ENCODE results near the gene COL8A2.

Gene COL8A2

GRCh38 chr1:36128905-36129206, 3.8 kb upstream of the COL8A2 start (continued):
- TF ChIP-seq ZNF169 (tag by site-specific recombination; IDR thresholded peaks at IDR 0.05) (no peak), ZNF561 (tag by site-specific recombination; IDR thresholded peaks at IDR 0.05; ENCODE audit: borderline replicate concordance) (no peak), SP2 (tag by site-specific recombination; IDR thresholded peaks at IDR 0.05) (no peak)

GRCh38 chr1:36128126-36128904, 3.3 kb upstream of the COL8A2 start:
- ChIA-PET CTCF (interaction anchor here (0.6 to 1.8 kb wide), 5 partner anchors 17 to 94 kb away, joined by 3 to 6 read pairs (median 5); no protein-coding TSS in a partner anchor), POLR2A (interaction anchor here (1.2 kb wide), 1 partner anchor 21 kb away, joined by 5 read pairs; the partner anchor contains the start of gene TRAPPC3)
- Histone ChIP-seq H3K36me3 (ENCODE audit: control insufficient read depth in 2 of 2, insufficient read depth in 1 of 2, low read length in 2 of 2) (no peaks in the 10 kb centered on the region), H3K27ac (ENCODE audit: extremely low read depth, low read depth, low read length) (no peak overlapping the region), H3K9me3 (ENCODE audit: control insufficient read depth, insufficient read depth, low read depth, low read length) (no peaks in the 10 kb centered on the region), H3K4me1 (ENCODE audit: control insufficient read depth, insufficient read depth, low read length) (no peaks in the 10 kb centered on the region), H3K4me3 (ENCODE audit: low read depth, low read length) (no peak overlapping the region)
- TF ChIP-seq ZNF138 (tag by site-specific recombination; IDR thresholded peaks at IDR 0.05; ENCODE audit: borderline replicate concordance) (no peak), KLF17 (tag by site-specific recombination; IDR thresholded peaks at IDR 0.05) (0 out of 2 replicates have a peak, but pooled peaks have one; percentile 1), ZNF404 (tag by site-specific recombination; IDR thresholded peaks at IDR 0.05) (no peak), ZNF571 (tag by site-specific recombination; IDR thresholded peaks at IDR 0.05) (no peak), ZNF600 (tag by site-specific recombination; IDR thresholded peaks at IDR 0.05) (no peak), HOXD13 (CRISPR knock-in tag; IDR thresholded peaks at IDR 0.05; ENCODE audit: borderline replicate concordance) (no peak)

- no peaks in the 10 kb centered on the region for H3K9me3 ChIP-seq (ENCODE audit: control insufficient read depth, insufficient read depth, low read depth, low read length)
- ChIA-PET POLR2A (interaction anchor here (1.2 kb wide), 1 partner anchor 22 kb away, joined by 5 read pairs; the partner anchor contains the start of gene TRAPPC3), CTCF (no interaction called here)
- H3K36me3 ChIP-seq (ENCODE audit: control insufficient read depth in 2 of 2, insufficient read depth in 1 of 2, low read length in 2 of 2): no peaks in the 10 kb centered on the region
- H3K4me3 ChIP-seq (ENCODE audit: low read depth, low read length): no peak overlapping the region
- no peaks in the 10 kb centered on the region for H3K4me1 ChIP-seq (ENCODE audit: control insufficient read depth, insufficient read depth, low read length)
- no peak overlapping the region for H3K27ac ChIP-seq (ENCODE audit: extremely low read depth, low read depth, low read length)
- TF ChIP-seq ZNF596 (tag by site-specific recombination; IDR thresholded peaks at IDR 0.05) (no peak), ZBTB7A (tag by site-specific recombination; IDR thresholded peaks at IDR 0.05; ENCODE audit: low read depth) (no peak; the same call in 1 of the 2 replicates), ZNF416 (tag by site-specific recombination; IDR thresholded peaks at IDR 0.05) (no peak), GLI4 (tag by site-specific recombination; IDR thresholded peaks at IDR 0.05) (no peak), ZNF518A (tag by site-specific recombination; conservative IDR thresholded peaks at IDR 0.05; ENCODE audit: low read depth) (no peak), ZNF266 (tag by site-specific recombination; IDR thresholded peaks at IDR 0.05; ENCODE audit: low read depth) (0 out of 2 replicates have a peak, but pooled peaks have one; percentile 37), ZNF704 (tag by site-specific recombination; IDR thresholded peaks at IDR 0.05) (no peak), ZNF398 (tag by site-specific recombination; IDR thresholded peaks at IDR 0.05) (peak; percentile 90), ZBTB17 (tag by site-specific recombination; IDR thresholded peaks at IDR 0.05) (0 out of 2 replicates have a peak, but pooled peaks have one; percentile 28), HIC1 (tag by site-specific recombination; IDR thresholded peaks at IDR 0.05) (no peak), ZNF791 (tag by site-specific recombination; IDR thresholded peaks at IDR 0.05) (peak; percentile 39; the same call in 1 of the 2 replicates)
These were observed 1.9 kb upstream of the COL8A2 start for GRCh38 chr1:36126797-36127500.
